ENCODE results near the gene DCD. TPM values are rescaled to one million over a fixed set of nuclear protein-coding genes. Genes with fewer than 3 reads are reported as not detected.

Gene DCD
- total RNA-seq, 1 experiment from 2014 or later: not detected

DNA sequence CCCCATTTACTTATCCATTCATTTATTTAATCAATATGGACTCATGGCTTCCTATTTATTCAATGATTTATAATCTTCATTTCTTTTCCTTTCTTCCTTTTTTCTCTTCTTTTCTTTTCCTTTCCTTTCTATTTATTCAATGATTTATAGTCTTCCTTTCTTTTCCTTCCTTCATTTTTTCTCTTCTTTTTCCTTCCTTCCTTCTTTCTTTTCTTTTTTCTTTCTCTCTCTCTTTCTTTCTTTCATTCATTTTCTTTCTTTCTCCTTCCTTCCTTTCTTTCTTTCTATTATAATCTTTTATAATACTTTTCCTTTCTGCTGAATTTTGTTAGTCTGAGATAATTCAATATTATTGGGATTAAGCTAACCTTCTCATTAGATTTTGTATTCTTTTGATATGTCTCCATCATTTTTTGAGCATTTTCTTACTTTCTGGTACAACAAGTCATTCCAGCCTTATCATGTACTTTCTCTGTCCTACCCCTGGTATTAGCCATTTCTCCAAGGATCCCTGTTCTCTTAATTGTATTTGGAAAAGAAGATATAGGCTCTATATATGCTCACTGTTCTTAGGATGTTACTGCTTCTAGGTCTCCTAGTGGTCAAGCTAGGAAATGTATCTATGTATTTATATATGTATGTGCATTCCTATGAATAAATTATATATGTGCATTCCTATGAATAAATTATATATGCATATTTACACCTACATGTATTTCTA, 25.5 kb downstream of the DCD start:
- no peak overlapping the region for H2AK5ac ChIP-seq (ENCODE audit: insufficient read length, low read length)
- no peak overlapping the region for H2BK20ac ChIP-seq (ENCODE audit: low read depth, low read length, poor library complexity, severe bottlenecking)
- H2BK120ac ChIP-seq (ENCODE audit: low read depth, low read length, poor library complexity, severe bottlenecking): no peak overlapping the region
- H3K56ac ChIP-seq (ENCODE audit: insufficient read length, low read depth, low read length): no peak overlapping the region
- DNase-seq: no peak
- H2BK5ac ChIP-seq (ENCODE audit: insufficient read length, low read length): no peak overlapping the region
- no peak overlapping the region for H3K27ac ChIP-seq (ENCODE audit: insufficient read length, low read depth, low read length)
- peaks cover 75% of the 10 kb centered on the region for H3K27me3 Mint-ChIP-seq (ENCODE audit: low read depth)
- H3K4ac ChIP-seq (ENCODE audit: low read depth, low read length): no peak overlapping the region
- H4K8ac ChIP-seq (replicated peaks; ENCODE audit: insufficient read length, low read depth, low read length): no peak overlapping the region
- H3K79me2 ChIP-seq (ENCODE audit: insufficient read depth, low read length): no peaks in the 10 kb centered on the region
- peaks cover 5 to 12% (median 7%) of the 10 kb centered on the region in 3 experiments; a peak in 6 of 7 replicates for H3K36me3 Mint-ChIP-seq (ENCODE audit: insufficient read depth in 1 of 3, low read depth in 3 of 3)
- H3K4me3 Mint-ChIP-seq: no peak overlapping the region
- H3K4me1 ChIP-seq (ENCODE audit: insufficient read depth, low read length): no peaks in the 10 kb centered on the region
- no peak overlapping the region for H2BK12ac ChIP-seq (ENCODE audit: insufficient read length, low read depth, low read length)
- no peaks in the 10 kb centered on the region for H3K27me3 ChIP-seq (ENCODE audit: insufficient read depth, low read length)
- peaks cover 11 to 14% of the 10 kb centered on the region in 2 experiments for H3K9me3 Mint-ChIP-seq
- no peaks in the 10 kb centered on the region for H3K9me3 ChIP-seq (ENCODE audit: control insufficient read depth, low read depth, low read length)
- TF ChIP-seq, protein P1, sequence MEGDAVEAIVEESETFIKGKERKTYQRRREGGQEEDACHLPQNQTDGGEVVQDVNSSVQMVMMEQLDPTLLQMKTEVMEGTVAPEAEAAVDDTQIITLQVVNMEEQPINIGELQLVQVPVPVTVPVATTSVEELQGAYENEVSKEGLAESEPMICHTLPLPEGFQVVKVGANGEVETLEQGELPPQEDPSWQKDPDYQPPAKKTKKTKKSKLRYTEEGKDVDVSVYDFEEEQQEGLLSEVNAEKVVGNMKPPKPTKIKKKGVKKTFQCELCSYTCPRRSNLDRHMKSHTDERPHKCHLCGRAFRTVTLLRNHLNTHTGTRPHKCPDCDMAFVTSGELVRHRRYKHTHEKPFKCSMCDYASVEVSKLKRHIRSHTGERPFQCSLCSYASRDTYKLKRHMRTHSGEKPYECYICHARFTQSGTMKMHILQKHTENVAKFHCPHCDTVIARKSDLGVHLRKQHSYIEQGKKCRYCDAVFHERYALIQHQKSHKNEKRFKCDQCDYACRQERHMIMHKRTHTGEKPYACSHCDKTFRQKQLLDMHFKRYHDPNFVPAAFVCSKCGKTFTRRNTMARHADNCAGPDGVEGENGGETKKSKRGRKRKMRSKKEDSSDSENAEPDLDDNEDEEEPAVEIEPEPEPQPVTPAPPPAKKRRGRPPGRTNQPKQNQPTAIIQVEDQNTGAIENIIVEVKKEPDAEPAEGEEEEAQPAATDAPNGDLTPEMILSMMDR (conservative IDR thresholded peaks at IDR 0.05): peak; percentile 54
- H3K27ac Mint-ChIP-seq: no peak overlapping the region
- no peak overlapping the region for H3K9ac ChIP-seq (ENCODE audit: extremely low read depth, insufficient read length, low read length)
- no peak overlapping the region for H4K91ac ChIP-seq (ENCODE audit: insufficient read length, low read depth, low read length)
- H4K5ac ChIP-seq (ENCODE audit: insufficient read length, low read depth, low read length): no peak overlapping the region
- H4K20me1 ChIP-seq (ENCODE audit: control insufficient read depth, insufficient read depth, insufficient read length): no peaks in the 10 kb centered on the region
- H3K4me2 ChIP-seq (ENCODE audit: insufficient read depth, insufficient read length, low read length): no peak overlapping the region
- H3K79me1 ChIP-seq (ENCODE audit: insufficient read depth, low read depth, low read length, poor library complexity, severe bottlenecking): no peaks in the 10 kb centered on the region
- H3K14ac ChIP-seq (ENCODE audit: insufficient read depth, low read length): no peak overlapping the region
- H2BK15ac ChIP-seq (ENCODE audit: low read depth, low read length): no peak overlapping the region
- H3K4me1 Mint-ChIP-seq: no peaks in the 10 kb centered on the region
- no peak overlapping the region for H3K23ac ChIP-seq (ENCODE audit: insufficient read length, low read depth, low read length)
- H2AFZ ChIP-seq (ENCODE audit: low read length): no peak overlapping the region
- H3K23me2 ChIP-seq (ENCODE audit: insufficient read length, low read depth, low read length, poor library complexity, severe bottlenecking): no peaks in the 10 kb centered on the region
- H3K18ac ChIP-seq (ENCODE audit: insufficient read length, low read depth, low read length): no peak overlapping the region
- H3T11ph ChIP-seq (ENCODE audit: low read length): no peak overlapping the region
